ENCODE data around the gene VGLL2.
A peak's percentile ranks its signal among the peaks of the same experiment; 100 is the strongest.

DNA sequence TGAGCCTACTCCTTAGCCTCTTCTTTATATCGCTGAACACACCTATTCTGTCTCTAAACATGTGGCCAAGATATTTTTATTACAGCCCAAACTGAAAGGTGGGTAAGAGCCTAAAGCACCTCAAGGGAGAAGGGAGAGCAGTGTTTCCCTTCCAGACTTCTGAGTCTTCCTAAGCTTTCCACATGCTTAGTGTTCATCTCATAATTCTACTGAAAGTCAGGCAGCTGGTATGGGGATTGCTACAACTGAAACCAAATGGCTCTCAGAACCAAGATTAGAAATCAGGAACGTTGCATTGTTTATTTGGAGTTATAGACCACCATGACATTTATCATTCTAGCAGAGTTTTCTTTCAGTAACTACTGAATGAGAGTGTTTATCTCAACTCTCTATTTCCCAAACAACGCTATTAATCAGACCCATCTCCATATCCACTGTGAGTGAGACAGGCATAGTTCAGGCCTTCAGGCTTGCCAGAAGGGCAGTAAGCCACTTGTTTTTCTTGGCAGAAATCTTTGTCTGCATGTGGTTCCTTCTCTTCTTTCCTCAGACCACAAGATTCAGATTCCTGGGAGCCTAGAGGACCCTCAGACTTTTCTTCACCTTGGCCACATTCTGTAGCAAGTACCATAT lies 22.8 kb downstream of the VGLL2 start:
- TF ChIP-seq, protein P1, sequence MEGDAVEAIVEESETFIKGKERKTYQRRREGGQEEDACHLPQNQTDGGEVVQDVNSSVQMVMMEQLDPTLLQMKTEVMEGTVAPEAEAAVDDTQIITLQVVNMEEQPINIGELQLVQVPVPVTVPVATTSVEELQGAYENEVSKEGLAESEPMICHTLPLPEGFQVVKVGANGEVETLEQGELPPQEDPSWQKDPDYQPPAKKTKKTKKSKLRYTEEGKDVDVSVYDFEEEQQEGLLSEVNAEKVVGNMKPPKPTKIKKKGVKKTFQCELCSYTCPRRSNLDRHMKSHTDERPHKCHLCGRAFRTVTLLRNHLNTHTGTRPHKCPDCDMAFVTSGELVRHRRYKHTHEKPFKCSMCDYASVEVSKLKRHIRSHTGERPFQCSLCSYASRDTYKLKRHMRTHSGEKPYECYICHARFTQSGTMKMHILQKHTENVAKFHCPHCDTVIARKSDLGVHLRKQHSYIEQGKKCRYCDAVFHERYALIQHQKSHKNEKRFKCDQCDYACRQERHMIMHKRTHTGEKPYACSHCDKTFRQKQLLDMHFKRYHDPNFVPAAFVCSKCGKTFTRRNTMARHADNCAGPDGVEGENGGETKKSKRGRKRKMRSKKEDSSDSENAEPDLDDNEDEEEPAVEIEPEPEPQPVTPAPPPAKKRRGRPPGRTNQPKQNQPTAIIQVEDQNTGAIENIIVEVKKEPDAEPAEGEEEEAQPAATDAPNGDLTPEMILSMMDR (IDR thresholded peaks at IDR 0.05 in 4 of 5, conservative IDR thresholded peaks at IDR 0.05 in 1 of 5): no peak
- peak in 1 of 2 donors; percentile 18 for TF ChIP-seq POLR2A (IDR thresholded peaks at IDR 0.05)
